Activated CD4-positive, alpha-beta T cell treated with anti-CD3 and anti-CD28 coated beads, Interleukin-2, Interleukin-4, amounts not matched to agents 100 ng/mL and 50 ng/mL, durations not matched to agents 16 hours and 8 hours (primary cell): ENCODE data around the gene PACS1.

Source experiments
- DNase-seq: peaks from one replicate; pipeline ENCODE4 v3.0.0-alpha.2; 2020; ENCODE audit warnings: low spot score

Gene PACS1

GRCh38 chr11:66050581-66051231 lies 19.4 kb upstream of the PACS1 start:
- DNase-seq = no peak

DNA sequence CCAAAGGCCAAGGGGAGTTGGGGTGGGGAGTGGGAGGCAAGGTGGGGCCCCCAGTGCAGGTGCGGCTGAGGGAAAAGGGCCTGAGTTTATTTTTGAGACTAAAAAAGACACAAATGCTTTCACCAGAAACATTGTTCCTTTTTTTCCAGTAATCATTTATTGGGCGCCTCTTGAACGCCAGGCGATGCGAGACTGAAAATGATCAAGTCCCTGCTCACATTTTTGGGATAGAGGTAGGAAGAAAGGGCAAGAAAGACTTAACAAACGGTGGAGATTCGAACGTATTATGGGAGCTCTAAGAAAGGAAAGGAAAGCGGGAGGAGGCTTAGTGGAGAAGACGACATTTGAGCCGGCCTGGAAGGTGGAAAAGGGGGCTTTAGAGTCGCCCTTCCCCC lies 18.7 kb upstream of the PACS1 start:
- DNase-seq = no peak

DNA sequence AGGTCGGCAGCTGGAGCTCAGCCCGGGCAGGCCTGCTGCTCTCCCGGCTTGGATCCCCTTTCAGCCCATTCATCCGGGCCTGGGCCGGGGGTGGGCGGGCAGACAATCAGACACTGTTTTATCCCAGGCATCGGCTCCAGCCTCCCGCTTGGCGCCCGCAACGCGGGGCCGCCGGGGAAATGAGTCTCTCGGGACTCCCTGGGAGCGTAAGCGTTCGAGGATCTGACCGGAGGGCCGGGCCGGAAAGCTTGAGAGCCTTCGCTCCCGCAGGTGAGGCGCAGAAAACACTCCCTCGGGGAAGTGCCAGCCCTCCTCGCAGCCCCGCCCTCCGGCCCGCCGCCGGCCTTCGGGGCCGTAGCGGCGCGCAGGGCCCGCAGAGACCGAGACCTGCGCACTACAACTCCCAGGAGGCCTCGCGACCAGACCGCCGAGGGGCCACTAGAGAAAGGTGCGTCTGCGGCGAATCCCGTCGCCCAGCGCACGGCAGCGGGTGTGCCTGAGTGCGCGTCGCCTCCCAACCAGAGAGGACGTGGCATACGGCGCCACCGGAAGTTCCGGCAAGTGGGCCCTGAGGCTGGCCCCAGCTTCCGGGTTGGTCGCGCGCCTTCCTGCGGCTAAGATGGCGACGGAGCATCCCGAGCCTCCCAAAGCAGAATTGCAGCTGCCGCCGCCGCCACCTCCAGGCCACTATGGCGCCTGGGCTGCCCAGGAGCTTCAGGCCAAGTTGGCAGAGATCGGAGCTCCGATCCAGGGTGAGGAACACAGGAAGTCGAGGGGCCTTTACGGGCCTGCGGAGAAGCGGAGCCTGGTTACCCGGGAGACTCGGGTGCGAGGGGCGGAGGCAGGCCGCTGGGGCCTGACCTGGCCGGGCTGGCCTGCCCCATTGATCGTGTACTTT lies 18.1 kb upstream of the PACS1 start, which contains the start of gene SF3B2:
SF3B2 (plus strand) TSS at position 599 of the 898 bp plus-strand sequence; CDS start at position 620, 21 bp downstream.
- peak; percentile 99 for DNase-seq

- no peak for DNase-seq
These were observed 17.4 kb upstream of the PACS1 start for GRCh38 chr11:66052664-66052982.

GRCh38 chr11:66055021-66055420 lies 15.1 kb upstream of the PACS1 start:
- no peak for DNase-seq

DNA sequence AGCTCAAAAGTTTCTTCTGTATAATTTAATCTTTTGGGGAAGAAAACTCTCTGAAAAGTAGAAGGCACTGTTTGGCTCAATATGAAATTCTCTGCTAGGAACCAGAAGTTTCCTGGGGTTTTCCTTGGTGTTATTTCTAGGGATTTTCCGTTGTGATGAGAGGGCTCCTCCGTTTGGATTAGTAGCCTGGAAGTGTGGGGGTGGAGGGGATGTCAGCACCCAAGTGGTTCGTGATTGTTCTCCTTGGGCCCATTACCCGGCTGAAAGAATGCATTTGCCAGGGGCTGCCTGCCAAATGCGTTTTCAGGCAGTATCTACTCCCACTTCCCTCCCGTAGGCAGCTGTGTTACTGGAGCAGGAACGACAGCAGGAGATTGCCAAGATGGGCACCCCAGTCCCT lies 13.6 kb upstream of the PACS1 start:
- DNase-seq = no peak

DNA sequence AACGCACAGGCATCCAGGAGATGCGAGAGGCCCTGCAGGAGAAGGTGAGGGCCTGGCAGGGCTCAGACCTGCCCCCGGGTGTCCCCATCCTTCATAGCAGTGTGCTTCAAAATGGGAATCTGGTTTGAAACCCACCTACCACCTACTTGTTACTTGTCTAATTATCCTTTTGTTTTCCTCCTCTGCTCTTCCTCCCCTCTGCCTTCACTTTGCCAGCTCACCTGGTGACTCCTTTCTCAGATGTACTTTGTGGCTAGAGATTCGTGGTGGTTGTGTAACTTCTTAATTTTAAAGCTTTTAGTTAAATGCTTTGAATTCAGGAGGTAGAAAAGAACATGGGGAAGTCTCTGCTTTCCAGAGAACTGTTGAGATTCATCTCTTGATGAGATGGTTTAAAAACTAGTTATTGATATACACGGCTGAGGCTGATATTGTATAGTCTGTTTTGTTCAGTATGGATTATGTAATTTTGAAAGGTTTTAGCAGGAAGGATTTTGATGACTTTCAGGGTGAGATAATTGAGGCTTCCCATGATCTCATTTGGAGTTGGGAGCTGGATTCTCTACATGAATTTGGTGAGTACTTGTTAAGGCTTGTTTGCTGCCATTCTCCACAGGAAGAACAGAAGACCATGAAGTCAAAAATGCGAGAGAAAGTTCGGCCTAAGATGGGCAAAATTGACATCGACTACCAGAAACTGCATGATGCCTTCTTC lies 9.9 kb upstream of the PACS1 start:
- DNase-seq = no peak

DNA sequence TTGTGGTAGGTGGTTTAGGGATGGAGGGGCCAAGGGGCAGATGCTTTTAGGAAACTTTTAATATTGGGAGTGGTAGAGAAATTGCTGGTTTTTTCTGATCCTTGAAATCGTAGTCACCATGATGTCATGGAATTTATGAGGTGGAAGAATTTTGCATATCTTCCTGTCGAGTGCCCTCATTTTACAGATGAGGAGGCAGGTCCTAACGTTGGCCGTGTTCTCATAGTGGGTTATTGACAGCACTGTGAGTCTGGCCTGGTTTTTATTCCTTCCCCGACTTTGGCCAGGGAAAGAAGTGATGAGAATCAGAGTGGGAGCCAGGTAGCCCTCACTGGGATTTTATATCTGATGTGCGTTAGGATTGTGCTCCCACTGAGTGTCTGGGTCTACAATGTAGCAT lies 8.8 kb upstream of the PACS1 start:
- no peak for DNase-seq

DNA sequence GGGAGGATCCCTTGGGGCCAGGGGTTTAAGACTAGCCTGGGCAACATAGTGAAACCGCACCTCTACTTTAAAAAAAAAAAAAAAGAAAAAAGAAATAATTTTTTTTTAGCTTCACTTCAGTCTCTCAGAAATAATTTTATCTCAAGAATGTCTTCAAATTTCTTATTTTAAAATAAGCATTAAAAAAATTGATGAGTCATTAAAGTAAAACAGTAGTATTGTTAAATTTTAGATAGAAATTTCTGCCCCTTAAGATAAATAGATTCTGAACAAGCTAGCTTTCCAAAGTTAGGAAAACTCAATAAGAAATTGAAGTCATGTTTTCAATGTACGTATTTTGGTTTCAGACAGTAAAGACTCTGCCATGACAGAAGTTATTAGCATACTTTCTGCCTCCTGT lies 7.7 kb upstream of the PACS1 start:
- DNase-seq = no peak

DNA sequence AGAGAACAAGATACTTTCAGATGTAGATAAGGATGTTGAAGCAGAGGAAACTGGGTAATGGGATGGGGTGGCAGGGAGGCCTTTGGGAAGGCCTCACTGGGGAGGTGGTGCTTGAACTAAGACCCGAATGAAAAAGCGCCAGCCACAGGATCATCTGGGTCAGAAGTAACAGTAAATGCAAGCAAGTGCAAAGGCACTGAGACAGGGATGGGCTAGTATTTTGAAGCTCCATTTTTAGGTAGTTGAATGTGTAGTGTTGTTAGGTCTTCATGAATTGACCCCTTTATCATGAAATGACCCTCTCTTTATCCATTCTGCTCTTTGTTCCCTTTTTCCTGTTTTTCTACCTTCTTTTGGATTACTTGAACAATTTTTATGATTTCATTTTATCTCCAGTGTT lies 6.2 kb upstream of the PACS1 start:
- no peak for DNase-seq

DNA sequence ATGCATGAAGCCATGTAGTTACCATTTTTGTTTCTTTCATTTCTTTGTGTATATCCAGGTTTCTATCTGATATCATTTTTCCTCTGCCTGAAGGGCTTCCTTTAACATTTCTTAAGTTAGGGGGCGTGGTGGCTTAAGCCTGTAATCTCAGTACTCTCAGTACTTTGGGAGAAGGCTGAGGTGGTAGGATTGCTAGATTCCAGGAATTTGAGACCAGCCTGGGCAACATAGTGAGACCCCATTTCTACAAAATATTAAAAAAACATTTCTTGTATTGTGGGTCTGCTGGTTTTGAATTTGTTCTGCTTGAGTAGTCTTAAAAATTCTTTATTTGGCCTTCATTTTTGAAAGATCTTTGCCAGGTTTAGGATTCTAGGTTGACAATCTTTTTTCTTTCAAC lies 5.5 kb upstream of the PACS1 start:
- no peak for DNase-seq

- no peak for DNase-seq
These were observed 3.3 kb upstream of the PACS1 start for GRCh38 chr11:66066751-66067150.

DNA sequence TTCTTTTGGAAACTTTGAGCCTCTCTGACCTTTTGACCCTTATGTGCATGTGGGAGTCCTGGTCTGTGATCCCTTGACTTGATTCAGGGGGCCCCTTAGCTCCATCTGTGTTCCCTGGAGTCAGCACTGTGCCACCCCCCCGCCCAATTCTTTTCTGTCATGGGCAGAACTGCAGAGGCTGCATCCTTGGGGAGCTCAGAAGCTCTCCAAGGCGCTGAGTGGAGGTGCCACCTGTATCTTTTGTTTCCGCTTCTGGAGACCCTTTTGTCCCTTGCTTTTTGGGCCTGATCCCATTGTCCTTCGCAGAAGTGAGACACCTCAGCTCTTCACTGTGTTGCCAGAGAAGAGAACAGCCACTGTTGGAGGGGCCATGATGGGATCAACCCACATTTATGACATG lies 2.4 kb upstream of the PACS1 start:
- no peak for DNase-seq

DNA sequence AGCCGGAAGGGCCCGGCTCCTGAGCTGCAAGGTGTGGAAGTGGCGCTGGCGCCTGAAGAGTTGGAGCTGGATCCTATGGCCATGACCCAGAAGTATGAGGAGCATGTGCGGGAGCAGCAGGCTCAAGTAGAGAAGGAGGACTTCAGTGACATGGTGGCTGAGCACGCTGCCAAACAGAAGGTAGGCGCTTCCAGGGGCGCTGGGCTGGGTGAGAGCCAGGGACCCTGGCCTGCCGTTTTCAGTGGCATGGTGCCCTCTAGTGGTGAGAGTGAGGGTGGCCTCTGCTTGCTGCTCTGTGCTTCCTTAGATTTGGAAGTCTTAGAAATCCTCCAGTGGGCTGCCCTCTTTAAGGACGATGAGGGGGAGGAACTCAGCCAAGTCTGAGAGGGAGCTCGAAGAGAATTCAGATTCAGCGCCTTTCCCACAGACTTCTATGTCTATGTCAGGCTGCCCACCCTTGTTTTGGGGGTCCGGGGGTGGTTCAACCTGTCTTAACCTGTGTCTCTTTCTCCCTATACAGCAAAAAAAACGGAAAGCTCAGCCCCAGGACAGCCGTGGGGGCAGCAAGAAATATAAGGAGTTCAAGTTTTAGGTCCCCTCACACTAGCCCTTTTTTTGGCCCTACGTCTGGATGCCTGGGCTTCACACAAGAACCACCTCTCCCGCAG lies 1.8 kb upstream of the PACS1 start:
- DNase-seq = peak; percentile 78

DNA sequence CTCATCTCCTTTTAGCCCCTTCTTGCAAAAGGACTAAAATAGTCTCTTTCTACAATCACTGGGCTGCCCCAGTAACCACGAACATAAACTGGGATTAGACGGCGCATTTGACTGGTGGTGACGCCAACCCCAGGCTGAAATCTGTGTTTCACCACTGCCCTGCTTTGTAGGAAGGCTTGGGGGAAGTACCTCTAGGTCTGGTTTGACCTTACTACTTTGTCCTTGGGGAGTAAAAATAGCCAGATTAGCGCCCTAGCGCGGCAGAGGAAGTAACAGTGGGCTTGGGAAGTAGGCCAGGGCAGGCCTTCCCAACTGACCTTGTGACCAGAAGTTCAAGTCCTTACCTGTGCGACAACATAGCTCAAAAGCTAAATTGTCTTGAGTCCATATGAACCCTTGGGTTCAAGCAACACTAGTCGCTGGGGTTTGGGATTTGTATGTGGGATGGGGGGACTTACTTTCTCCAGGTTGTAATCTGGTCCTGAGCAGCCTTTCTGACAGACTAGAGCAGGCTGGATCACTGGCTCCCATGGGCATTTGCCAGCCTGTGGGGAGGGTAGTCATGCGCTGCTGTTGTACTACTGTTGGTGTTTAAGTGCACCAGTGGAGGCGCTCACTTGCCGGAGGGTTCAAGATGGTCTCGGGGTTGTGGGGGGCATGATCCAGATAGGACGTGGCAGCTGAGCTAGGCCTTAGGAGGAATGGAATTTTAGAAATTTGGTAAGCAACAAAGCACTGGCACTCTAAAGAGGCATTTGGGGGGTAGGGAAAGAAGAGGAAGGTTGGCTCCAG lies 953 bp upstream of the PACS1 start:
- DNase-seq = no peak

DNA sequence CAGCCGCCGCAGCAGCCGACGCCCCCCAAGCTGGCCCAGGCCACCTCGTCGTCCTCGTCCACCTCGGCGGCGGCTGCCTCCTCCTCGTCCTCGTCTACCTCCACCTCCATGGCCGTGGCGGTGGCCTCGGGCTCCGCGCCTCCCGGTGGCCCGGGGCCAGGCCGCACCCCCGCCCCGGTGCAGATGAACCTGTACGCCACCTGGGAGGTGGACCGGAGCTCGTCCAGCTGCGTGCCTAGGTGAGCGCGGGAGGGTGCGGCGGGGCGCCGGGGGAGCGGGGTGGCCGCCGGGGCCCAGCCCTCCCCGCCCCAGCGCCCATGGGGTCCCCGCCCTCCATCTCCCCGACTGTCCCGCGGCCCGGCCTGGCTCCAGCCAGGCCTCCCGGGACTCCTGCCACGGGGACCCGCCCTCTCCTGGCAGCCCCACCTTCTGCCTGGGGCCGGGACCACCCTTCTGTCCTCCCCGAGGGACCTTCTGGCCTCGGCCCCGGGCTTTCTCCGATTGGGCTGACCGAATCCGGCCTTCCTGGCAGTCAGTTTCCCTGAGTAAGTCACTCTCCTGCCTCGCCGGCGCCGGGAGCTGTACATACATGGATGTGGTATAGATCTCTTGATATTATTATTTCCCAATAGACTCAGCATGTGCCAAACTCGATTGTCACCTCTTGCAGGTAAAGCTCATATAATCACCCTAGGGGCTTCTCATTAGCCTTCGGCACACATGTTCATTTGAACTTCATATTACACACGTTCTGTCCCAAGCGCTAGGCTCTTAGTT lies 720 bp downstream of the PACS1 start:
- DNase-seq = no peak

- DNase-seq = peak; percentile 24
These were observed 1.3 kb downstream of the PACS1 start for GRCh38 chr11:66071381-66071801.

- DNase-seq = no peak
These were observed 2.0 kb downstream of the PACS1 start for GRCh38 chr11:66072081-66072480.

- no peak for DNase-seq
These were observed 2.4 kb downstream of the PACS1 start for GRCh38 chr11:66072518-66072917.

GRCh38 chr11:66073669-66074068 lies 3.6 kb downstream of the PACS1 start:
- no peak for DNase-seq

DNA sequence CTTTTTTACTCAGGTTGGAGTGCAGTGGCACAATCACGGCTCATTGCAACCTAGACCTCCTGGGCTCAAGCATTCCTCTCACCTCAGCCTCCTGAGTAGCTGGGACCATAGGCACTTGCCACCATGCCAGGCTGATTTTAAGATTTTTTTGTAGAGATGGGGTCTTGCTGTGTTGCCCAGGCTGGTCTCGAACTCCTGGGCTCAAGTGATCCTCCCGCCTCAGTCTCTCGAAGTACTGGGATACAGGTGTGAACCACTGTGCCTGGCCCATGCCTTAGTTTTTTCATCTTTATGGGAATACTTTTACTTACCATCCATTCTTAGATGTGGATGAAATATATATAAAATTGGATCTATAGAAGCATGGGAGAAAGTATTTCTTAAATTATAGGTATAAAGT lies 5.2 kb downstream of the PACS1 start:
- DNase-seq = no peak
